ENCODE measurements around the gene AUTS2.

Gene AUTS2

DNA sequence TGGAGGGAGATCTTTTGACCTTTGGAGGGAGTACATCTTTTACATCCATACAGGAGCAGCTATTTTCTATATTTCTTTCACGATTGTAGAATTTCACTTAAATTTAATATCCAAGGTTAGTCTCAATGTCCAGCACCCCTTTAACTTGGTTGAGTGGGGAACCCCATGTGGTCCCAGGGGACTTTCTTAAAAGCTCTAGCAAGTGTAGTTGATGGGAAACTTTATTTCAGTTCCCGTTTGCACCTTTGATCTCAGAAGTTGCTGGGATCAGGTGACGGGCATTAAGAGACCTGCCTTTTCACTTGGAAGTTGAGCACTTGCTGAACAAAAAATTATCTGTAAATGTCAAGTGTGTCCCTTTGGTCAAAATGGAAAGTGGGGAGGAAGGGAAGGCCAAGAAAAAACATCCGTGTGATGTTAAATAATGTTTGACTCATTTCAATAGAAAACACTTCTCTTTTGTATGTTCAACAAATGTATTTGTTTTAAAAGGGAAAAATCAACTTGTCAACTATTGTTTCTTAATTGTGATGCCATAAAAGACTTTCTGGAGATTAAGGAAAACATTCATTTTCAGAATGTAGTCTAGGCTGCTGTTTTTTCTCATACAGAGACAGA lies 1163.5 kb downstream of the AUTS2 start:
- no peak for DNase-seq

DNA sequence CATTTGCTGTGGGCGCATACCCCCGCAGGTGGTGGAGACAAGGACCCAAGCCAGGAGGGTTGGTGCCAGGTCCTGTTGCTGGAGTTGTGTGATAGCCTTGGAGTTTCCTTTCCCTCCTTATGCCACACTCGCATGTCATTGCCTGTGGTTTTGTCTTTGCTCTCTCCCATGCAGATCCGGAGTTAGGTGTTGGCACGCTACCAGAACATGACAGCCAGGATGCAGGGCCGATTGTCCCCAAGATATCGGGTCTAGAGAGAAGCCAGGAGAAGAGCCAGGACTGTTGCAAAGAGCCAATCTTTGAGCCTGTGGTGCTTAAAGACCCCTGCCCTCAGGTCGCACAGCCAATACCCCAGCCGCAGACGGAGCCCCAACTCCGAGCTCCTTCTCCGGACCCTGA lies 1164.4 kb downstream of the AUTS2 start:
- DNase-seq = no peak

DNA sequence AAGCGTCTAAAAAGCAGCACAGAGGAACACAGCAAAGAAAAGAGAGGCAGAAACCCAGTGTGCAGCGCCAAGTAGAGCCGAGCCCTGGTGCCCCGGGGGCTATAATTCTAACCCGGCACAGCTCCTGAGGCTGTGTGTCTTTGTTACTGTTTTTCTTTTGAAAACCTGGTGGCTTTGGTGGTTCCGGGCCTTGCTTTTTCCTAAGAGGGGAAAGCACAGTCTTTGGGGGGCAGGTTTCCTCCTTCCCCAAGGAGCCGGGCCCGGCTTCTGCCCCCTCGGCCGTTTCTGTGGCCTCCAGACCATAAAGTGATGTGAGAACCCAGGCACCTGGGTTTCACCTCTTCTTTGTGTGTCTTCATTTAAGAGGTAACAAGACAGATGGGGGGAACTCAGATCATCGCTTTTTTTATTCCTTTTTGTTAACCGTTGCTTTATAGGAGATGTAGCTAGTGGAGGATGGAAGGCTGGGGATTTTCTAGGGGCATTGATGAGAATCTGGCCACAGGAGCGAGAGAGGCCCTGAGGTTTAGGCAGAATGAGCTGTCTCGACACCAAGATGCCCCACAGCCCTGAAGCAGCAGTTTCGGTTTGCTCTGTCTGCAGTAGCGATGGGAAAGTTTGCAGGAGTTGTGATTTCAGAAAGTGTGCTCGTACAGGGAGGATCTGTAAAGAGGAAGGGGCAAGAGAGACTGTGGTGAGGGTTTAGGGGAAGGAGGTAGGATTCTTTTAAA lies 1165.9 kb downstream of the AUTS2 start:
- DNase-seq = no peak

DNA sequence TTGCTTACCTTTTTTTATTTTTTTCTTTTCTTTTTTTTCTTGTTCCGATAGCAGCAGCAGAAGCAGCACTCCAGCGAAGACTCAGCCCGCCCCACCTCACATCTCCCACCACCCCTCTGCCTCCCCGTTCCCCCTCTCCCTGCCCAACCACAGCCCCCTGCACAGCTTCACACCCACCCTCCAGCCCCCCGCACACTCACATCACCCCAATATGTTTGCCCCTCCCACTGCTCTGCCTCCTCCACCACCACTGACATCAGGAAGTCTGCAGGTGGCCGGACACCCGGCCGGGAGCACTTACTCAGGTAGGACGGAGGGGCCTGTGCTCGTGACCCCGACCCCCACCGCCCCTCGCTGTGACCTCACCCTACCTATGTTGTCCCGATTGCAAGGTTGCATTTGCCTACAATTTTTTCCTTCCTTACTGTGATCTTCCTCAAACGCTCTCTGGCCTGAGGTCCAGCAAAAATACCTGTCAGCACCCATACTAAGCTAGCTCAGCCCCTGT lies 1166.5 kb downstream of the AUTS2 start:
- DNase-seq = no peak

DNA sequence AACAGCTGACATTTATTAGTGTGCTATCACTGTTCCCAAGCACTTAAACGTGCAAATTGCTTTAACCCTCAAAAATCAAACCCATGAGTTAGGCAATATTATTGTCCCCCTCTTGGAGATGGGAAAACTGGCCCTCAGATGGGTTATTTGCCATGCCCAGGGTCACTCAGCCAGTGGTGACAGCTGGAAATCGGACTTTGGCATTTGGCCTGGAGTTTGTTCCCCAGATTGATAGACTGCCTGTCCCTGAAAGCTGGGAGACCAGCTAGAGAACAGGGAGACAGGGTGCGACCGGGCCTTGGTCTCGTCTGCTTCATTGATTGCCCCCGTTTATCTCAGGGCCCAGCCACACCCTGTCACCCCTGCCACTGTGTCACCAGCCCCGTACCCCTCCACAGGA lies 1167.4 kb downstream of the AUTS2 start:
- DNase-seq = no peak

DNA sequence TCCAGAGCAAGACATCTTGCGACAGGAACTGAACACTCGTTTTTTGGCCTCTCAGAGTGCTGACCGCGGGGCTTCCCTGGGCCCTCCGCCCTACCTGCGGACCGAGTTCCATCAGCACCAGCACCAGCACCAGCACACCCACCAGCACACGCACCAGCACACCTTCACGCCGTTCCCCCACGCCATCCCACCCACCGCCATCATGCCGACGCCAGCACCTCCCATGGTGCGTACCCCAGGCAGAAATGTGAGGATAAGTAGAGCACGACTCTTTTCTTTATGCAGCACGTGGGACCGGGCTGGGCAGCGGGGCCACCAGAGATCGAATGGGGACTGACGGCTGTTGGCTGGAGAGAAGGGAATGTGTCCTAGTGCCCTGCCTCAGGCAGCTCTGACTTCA lies 1167.8 kb downstream of the AUTS2 start:
- DNase-seq = no peak

DNA sequence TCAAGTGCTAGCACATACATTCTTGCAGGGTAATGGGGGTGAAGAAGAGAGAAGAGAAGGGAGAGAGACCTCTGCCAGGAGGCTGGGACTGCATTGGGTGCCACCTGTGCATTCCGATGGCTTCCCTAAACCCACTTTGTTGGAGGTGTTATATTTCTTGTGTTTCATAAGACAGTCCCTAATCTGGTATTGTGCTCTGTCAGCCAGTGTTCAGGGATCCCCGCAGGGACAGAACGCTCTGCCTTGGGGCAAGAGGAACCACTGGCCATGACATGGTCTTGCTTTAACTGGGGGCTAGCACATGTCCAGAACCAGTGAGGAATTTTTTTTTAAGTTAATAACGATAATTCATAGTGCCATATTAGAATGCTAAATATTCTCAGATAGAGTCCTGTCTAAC lies 1168.4 kb downstream of the AUTS2 start:
- no peak for DNase-seq

DNA sequence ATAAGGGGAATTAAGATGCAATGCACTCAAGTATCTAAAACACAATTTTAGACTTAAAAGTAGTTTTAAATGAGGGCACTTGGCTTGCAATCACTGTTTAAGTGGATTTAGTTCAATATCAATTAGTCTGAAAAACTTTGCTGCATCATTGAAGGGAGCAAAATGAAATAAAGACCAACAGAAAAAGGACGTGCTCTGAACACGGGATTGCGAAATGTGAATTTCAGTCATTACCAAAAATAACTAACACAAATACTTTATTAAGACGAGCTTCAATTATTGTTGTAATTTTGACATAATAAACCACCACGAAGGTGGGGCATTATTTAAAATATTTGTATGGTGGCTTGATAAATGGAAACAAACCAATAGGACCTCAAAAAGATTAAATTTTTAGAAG lies 1171.9 kb downstream of the AUTS2 start:
- no peak for DNase-seq

DNA sequence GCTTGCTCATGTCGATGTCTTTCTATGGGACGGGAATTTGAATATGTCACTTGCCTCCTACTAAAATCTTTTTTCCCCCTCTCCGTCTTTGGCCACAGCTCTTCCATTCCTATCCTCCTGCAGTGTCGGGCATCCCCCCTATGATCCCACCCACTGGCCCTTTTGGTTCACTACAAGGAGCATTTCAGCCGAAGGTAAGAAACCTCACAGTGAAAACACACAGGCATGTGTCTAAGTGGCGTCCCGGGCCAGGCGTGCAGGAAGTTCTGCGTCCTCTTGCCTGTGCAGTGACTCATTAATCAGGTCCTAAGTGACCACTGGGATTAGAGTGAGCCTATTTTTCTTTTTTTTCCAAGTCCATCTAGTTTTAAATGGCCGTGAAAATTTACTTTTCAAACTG lies 1173.2 kb downstream of the AUTS2 start:
- DNase-seq = no peak

DNA sequence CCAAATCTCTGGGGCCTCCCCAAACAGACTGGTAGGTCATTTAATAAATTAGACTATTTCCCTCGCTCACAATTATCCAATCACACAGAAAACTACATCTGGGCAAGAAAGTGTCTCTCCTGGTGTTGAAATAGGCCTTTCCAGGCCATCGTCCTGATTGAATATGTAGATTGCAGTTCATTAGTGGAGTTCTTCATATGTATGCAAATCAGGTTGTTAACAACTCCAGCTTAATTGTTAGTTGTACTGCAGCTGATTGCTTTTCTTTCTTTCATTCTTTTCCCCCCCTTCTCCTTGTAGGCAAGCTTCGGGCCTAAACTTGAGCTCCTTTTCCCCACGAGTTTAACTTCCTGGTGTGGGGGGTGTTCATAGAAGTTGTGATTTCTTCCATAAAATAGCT lies 1174.6 kb downstream of the AUTS2 start:
- DNase-seq = no peak

DNA sequence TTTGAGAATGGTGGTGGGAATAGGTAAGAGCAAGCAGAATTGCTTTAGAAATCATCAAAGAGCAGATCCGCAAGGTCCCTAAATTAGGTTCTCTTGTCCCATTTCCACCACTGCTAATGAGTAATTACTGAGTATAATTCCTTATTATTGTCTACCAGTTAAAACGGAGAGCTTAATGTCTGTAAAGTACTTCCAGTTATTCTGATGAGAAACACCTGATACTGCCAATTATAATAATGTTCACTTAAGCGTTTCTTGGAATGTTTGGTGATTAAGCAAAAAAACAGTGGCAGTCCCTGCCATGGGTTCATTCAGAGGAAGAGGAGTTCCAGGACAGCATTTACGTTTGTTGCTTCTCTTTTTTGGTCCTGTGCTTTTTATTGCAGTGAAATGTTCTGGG lies 1175.1 kb downstream of the AUTS2 start:
- DNase-seq = no peak

DNA sequence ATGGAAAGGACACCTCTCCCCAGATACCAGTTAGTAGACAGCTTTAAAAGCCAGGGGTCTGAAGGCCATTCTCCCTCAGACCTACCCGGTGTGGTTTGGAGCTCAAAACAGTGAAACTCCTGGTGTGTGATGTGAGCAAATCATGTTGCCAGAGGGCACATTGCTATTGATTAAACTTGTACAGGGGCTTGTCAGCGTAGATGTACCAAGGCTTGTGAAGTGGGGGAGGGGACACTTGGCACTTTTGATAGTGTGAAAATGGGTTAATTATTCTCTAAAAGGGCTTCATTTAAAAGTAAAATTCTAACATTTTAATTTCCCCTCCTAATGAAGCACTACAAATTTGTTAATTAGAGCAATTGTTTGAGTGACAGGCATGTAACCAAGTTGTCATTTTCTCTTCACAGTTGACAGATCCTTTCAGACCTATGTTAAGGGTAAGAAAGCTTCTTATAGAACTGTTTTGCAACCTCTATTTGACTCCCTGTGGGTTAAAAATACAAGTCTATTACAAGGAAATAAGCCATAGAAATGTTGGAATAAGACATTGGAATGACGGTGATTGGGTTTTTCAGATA lies 1176.8 kb downstream of the AUTS2 start:
- no peak for DNase-seq

DNA sequence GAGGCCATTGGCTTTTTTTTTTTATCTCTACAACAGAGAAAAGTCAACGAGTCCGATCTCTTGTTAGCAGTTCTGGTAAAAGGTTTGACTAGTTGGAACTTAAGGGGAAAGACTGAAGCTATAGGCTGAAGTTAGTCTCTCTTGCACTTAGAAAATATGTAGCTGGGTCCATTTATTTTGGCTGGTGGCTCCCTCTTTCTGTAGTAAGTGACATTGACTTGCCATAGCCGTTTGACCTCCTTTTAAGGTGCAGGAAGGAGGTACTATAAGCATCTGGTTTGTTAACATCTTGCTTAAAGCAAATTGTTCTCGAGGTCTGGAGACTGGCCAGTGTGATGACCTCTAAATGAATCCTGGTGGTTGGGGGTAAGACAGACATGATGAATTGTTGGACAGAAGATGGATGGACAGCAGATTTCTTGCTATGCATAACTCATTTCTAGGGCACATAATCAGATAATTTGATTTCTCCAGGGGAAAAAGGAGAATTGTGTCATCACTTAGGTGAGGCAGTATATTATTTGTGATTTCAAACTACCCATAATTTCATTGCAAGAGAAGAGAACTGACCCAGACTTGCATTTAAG lies 1177.4 kb downstream of the AUTS2 start:
- DNase-seq = no peak

DNA sequence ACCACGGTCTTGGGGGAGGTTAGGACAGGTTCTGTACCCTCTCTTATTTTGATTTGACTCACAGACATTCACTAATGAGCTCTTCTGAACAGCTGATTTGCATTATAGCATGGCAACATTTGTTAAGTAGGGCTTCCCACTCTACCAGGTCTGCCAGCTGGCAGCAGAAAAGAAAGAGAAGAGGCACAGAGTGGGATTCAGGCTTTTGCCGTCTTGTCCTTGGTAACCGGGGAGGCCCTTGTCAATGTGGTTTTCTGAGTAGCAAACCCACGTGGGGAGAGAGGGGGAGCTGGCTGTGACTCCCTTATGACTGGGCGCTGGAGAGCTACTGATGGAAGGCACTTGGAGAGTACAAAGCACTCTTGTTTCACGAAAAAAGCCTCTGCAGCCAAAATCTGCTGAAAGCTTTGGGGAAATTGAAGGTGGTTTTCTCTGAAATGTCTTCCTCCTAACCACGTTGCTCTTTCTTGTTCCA lies 1178.4 kb downstream of the AUTS2 start:
- DNase-seq = no peak

DNA sequence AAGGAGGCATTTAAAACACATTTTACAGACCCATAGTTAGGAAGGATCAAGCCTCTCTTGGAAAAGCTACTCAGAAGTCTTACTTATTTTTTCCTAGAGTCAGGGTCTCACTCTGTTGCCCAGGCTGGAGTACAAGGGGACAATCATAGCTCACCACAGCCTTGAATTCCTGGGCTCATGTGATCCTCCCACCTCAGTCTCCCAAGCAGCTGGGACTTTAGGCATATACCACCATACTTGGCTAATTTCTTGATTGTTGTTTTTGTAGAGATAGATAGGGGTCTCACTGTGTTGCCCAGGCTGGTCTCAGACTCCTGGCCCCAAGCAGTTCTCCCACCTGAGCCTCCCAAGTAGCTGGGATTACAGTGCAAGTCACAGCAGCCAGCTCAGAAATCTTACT lies 1179.0 kb downstream of the AUTS2 start:
- no peak for DNase-seq

DNA sequence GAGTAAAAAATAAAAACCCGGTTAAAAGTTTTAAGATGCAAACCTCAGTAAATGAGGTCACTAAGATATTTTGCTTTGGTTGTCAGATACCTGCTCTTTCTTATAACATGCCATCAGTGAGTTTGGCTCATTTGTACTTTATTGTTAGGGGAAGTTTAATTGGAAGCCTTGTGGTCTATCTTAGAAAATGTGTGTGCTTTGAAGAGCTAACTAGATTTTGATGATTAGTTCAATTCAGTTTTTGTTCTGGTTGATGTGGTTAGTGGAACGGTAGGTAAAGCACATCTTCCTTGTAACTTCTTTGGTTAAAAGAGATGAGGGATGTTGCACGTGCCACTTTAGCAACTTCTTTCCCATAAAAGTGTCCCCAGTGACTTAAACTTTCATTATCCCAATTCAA lies 1180.3 kb downstream of the AUTS2 start:
- no peak for DNase-seq

DNA sequence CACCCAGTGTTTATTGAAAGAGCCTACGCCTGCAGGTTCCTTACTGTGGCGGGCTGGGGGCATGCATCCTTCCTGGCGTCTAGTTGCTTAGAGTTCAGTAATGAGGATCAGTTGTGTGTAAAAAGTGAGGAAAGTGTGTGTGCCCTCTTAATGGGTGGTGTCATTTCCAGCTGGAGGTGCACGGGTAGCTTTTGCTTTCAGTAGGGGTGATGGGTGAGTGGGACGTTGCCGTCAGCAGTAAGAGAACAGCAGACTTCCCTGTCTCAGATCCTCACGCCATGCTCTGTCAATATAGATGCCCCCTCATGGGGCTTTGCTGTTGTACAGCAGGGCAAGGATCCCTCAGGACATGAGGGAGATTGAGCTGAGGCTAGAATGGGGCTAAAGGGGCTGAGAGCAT lies 1181.0 kb downstream of the AUTS2 start:
- no peak for DNase-seq

DNA sequence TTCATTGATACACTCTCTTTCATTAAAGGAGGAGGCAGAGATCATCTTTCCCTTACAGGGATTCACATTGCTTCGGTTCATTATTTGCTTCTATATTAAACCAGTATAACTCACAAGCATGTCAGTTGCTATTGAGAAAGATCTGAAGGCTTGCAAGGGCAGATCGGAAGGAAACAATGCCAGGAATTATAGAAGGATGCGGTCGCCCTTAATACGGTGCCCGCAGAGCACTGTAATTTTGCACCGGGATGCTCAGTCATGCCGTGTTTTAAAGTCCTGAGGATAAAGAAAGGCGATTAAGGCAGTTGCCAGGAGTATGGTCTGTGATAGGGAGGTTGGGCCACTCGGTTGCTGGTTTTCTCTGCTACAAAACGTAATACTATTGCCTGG lies 1183.6 kb downstream of the AUTS2 start:
- DNase-seq = no peak

DNA sequence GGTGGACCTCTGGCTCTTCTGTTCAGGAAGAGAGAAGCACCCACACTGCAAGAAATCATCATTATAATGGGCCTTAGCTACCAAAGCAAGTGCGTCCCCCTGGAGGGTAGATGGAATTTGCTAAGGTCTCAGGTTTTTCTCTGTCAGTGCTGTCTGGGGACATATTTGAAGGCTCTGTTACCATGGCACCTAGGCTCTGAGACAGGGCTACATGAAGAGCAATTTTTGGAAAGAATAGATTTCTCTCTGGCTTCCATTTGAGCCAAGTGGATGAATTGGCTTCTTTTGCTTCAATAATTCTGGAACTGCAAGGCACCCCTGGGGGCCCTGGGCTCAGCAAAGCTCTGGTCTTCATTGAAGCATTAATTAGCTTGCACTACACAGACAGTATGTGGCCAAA lies 1184.5 kb downstream of the AUTS2 start:
- DNase-seq = no peak

DNA sequence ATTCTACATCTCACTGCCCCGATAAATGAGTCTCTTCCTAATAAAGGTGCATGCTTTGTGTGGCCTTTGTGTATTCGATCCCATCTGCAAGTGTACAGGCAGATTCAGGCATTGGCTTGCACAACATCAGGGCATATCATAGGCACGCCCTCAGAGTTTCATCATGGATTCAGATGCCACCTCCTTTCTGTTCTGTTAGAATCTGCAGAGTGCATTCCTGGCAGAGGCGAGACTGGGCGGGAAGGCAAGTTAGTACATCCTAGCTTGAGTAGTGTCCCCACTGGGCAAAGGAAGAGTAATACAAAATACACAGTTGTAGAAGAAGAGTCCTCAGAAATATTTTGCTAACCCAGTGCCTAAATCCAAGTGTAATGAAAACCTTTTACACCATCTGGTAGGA lies 1187.2 kb downstream of the AUTS2 start:
- no peak for DNase-seq

DNA sequence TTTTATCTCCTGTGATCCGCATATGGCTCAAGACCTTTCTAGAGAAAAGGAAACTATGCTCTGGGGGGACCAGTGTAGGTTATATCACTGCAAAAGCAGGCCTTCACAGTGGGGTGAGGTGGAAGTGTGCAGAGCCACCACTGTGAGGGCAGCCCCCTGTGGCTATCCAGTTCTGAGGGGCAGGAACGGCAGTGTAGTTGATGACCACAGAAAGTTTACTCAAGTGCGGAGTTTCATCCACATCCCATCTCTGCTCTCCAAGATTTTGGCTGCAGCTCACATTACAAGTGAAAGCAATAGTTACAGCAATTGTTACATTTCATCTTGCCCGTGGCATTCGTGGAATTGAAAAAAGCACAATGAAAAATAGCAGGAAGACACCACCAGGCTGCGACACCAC lies 1187.8 kb downstream of the AUTS2 start:
- no peak for DNase-seq

DNA sequence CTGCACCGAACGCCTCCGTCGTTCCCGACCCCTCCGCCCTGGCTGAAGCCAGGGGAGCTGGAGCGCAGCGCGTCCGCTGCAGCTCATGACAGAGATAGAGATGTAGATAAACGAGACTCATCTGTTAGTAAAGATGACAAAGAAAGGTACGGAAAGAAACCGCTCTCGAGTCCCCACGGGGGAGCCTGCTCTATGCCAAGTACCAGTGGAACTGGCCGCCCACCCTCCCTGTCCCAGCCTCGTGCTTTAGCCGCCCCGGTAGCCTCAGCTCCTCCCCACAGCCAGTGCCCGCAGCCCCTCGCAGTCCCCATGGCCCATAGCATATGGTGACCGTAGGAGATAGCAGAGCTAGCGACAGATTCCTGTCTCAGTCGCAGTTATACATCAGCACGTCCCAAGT lies 1189.0 kb downstream of the AUTS2 start:
- DNase-seq = no peak

DNA sequence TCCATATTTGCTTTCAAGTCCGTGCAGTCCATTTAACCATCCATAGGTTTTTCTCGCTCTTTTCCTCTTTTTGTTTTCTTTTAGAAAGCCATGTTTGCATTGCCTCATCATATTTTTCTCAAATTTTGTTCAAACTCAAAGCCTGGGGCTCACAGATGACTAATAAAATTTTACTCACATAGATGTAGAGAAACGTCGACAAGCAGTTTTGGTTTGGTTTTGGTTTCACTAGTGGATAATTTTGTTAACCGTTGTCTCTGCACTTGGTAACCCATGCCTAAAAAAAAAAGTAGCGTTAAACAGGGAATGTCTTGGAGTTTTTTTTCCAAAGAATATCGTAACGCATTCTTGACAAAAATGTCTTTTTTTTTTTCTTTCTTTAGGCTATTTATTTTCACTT lies 1189.5 kb downstream of the AUTS2 start:
- no peak for DNase-seq

DNA sequence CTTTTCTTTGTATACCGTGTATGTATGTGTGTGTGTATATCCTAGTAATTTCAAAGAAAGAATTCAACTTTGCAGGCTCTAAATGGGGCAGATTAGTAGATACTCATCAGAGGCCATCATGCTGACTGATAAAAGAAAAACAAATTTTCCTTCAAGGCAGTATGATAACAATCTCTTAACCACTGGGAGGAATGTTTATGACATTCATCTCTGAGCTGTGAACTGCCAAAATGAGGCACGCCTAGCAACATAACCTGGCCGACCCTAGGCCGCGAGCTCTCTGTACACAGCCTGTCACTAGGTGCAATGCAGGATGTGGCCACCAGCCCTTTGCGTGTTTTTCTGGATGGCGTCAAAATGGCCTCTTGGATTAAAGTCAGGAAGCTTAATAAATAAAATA lies 1190.0 kb downstream of the AUTS2 start:
- DNase-seq = no peak

All from activated CD8-positive, alpha-beta memory T cell treated with anti-CD3 and anti-CD28 coated beads, Interleukin-2, amount 50 U/mL, for 48 hours (primary cell).